ENCODE results near the gene COL4A6. TPM values are rescaled to one million over a fixed set of nuclear protein-coding genes. Genes with fewer than 3 reads are reported as not detected.

The COL4A6 gene
- total RNA-seq, 2 donors from 2014 or later, result not detected

- Mint-ChIP-seq H3K4me3 (no peak overlapping the region), H3K36me3 (ENCODE audit: low read depth) (no peaks in the 10 kb centered on the region), H3K4me1 (no peaks in the 10 kb centered on the region), H3K27me3 (no peaks in the 10 kb centered on the region), H3K27ac (no peak overlapping the region)
- no peaks in the 10 kb centered on the region for H3K9me3 ChIP-seq (ENCODE audit: control insufficient read depth, low read length, poor library complexity, severe bottlenecking)
- ATAC-seq (no peak), DNase-seq (no peak)
Observed at GRCh38 chrX:108160309-108160708, 277.9 kb downstream of the COL4A6 start.

DNA sequence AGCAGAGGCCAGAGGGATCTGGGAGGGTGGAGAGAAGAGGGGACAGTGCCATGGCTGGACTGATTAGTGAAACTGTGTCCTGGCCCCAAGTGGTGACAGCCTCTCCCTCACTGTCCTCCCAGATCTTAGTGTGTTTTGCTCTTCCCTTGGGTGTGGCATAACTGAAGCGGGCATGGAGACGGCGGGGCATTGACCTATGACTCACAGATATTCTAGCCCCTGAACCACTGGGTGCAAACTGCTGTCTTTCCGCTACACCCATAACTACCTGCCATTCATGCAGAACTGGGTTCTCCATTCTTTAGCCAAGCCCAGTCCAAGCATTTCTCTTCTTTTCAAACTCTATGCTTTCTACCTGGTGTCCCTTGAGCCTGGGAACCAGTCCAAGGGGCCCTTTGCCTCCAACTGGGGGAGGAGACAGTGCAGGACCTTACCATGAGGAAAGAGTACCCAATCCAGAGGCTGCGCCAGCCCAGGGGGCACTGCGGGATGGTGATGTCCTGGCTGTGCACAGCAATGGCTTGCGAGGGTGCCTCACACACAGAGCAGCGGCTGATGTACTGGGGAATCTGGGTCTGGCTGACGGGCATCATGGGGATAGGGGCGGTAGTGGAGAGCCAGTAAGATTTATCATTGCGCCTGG is 279.1 kb downstream of the COL4A6 start:
- DNase-seq, result no peak
- no peaks in the 10 kb centered on the region for H3K4me1 Mint-ChIP-seq
- H3K27me3 Mint-ChIP-seq, result no peaks in the 10 kb centered on the region
- no peaks in the 10 kb centered on the region for H3K36me3 Mint-ChIP-seq (ENCODE audit: low read depth)
- H3K9me3 ChIP-seq (ENCODE audit: control insufficient read depth, low read length, poor library complexity, severe bottlenecking), result no peaks in the 10 kb centered on the region
- ATAC-seq, result no peak
- H3K4me3 Mint-ChIP-seq, result no peak overlapping the region
- no peak overlapping the region for H3K27ac Mint-ChIP-seq

DNA sequence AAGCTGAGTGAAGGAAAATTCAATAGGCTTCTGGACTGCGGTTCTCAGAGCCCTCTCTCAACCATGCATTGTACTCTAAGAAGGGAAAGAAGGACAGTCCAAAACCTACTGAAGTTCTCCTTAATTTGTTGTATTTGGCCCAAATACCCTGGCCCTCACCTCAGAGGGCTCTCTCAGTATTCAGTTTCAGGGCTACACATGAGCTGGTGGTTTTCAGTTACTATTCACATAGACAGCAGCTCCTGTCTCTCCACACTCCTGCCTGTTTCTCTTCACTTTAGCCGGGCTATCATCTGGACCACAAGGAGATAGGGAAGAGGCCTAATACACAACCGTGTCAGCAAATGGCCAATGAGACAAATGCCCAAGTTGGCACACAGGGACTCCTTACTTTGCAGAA is 280.6 kb downstream of the COL4A6 start:
- DNase-seq, result no peak
- H3K4me3 Mint-ChIP-seq, result no peak overlapping the region
- H3K9me3 ChIP-seq (ENCODE audit: control insufficient read depth, low read length, poor library complexity, severe bottlenecking), result no peaks in the 10 kb centered on the region
- H3K27ac Mint-ChIP-seq, result no peak overlapping the region
- peaks cover 3% of the 10 kb centered on the region for H3K36me3 Mint-ChIP-seq (ENCODE audit: low read depth)
- H3K4me1 Mint-ChIP-seq, result no peaks in the 10 kb centered on the region
- ATAC-seq, result no peak
- H3K27me3 Mint-ChIP-seq, result no peaks in the 10 kb centered on the region

GRCh38 chrX:108156934-108157466 is 281.2 kb downstream of the COL4A6 start:
- ATAC-seq (no peak), DNase-seq (no peak)
- no peaks in the 10 kb centered on the region for H3K27me3 Mint-ChIP-seq
- H3K4me3 Mint-ChIP-seq, result no peak overlapping the region
- H3K36me3 Mint-ChIP-seq (ENCODE audit: low read depth), result peaks cover 3% of the 10 kb centered on the region
- H3K27ac Mint-ChIP-seq, result no peak overlapping the region
- no peaks in the 10 kb centered on the region for H3K9me3 ChIP-seq (ENCODE audit: control insufficient read depth, low read length, poor library complexity, severe bottlenecking)
- H3K4me1 Mint-ChIP-seq, result no peaks in the 10 kb centered on the region

GRCh38 chrX:108156082-108156481 is 282.1 kb downstream of the COL4A6 start:
- DNase-seq, result no peak
- Mint-ChIP-seq H3K27me3 (no peaks in the 10 kb centered on the region), H3K27ac (no peak overlapping the region), H3K36me3 (ENCODE audit: low read depth) (peaks cover 5% of the 10 kb centered on the region), H3K4me1 (no peaks in the 10 kb centered on the region), H3K4me3 (no peak overlapping the region)
- H3K9me3 ChIP-seq (ENCODE audit: control insufficient read depth, low read length, poor library complexity, severe bottlenecking), result no peaks in the 10 kb centered on the region
- no peak for ATAC-seq

DNA sequence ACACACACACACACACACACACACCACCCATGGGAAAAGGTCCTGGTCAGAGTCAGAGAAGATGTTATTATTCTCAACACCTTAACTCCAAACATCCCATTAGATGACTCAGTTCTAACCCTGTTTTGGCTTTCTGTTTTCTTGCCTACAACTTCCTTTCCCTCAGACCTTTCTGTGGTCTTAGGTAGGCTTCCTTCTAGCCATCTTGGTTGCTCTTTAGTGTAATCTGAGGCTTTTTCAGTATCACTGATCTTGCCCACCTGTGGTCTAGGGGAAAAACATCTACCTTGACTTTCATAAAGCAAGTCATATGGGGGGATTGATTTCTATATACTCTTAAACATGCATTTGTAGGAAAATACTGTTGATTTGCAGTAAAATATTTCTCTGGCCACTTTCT is 289.7 kb downstream of the COL4A6 start:
- H3K27me3 Mint-ChIP-seq, result no peaks in the 10 kb centered on the region
- no peaks in the 10 kb centered on the region for H3K4me1 Mint-ChIP-seq
- no peak overlapping the region for H3K4me3 Mint-ChIP-seq
- no peaks in the 10 kb centered on the region for H3K9me3 ChIP-seq (ENCODE audit: control insufficient read depth, low read length, poor library complexity, severe bottlenecking)
- DNase-seq (no peak), ATAC-seq (no peak)
- no peak overlapping the region for H3K27ac Mint-ChIP-seq
- H3K36me3 Mint-ChIP-seq (ENCODE audit: low read depth), result peaks cover 5% of the 10 kb centered on the region

- H3K9me3 ChIP-seq (ENCODE audit: control insufficient read depth, low read length, poor library complexity, severe bottlenecking), result no peaks in the 10 kb centered on the region
- H3K27me3 Mint-ChIP-seq, result no peaks in the 10 kb centered on the region
- no peaks in the 10 kb centered on the region for H3K4me1 Mint-ChIP-seq
- no peak overlapping the region for H3K27ac Mint-ChIP-seq
- ATAC-seq (no peak), DNase-seq (no peak)
- H3K4me3 Mint-ChIP-seq, result no peak overlapping the region
- peaks cover 9% of the 10 kb centered on the region for H3K36me3 Mint-ChIP-seq (ENCODE audit: low read depth)
Observed at GRCh38 chrX:108138814-108139702, 299.2 kb downstream of the COL4A6 start.

DNA sequence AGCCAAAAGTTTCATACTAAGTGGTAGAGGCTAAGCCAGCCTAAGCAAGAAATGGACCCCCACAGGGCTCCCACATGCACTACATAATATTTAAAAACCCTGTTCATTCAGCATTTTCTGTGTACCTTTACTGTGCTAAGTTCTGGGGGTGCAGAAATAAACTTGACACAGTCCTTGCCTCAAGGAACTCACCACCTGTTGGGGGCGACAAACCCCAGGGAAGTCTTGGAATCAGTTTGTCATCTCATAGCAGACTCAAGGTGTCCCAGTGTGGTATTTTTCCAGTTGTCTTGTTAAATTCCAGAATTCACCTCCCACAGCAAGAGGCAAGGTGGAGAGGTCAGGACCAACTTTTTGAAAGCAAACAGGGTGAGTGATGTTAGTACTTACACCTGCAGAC is 303.5 kb downstream of the COL4A6 start:
- DNase-seq (no peak), ATAC-seq (no peak)
- Mint-ChIP-seq H3K27ac (no peak overlapping the region), H3K36me3 (ENCODE audit: low read depth) (peaks cover 12% of the 10 kb centered on the region), H3K27me3 (no peaks in the 10 kb centered on the region), H3K4me1 (no peaks in the 10 kb centered on the region), H3K4me3 (no peak overlapping the region)
- no peaks in the 10 kb centered on the region for H3K9me3 ChIP-seq (ENCODE audit: control insufficient read depth, low read length, poor library complexity, severe bottlenecking)

DNA sequence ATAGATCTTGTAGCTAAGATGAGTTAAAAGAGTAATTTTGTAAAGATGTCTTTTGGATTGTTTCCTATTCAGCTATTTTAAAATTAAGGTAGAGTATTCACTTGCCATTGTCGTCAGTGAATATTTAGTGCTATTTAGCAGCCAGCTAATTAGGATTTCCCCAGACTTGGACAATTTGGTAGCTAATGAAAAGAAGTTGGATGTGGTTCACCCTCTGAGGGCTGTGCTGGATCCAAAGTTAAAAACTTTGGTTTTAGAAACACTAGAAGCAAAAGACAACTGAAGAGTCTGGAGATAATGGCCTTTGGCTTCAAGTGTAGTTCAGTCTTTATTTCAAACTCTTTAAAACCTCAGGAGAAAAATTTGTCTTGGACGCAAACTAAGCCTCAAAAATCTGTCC is 305.3 kb downstream of the COL4A6 start:
- ATAC-seq (no peak), DNase-seq (no peak)
- H3K4me1 Mint-ChIP-seq, result no peaks in the 10 kb centered on the region
- H3K4me3 Mint-ChIP-seq, result no peak overlapping the region
- H3K27me3 Mint-ChIP-seq, result no peaks in the 10 kb centered on the region
- peaks cover 7% of the 10 kb centered on the region for H3K36me3 Mint-ChIP-seq (ENCODE audit: low read depth)
- H3K27ac Mint-ChIP-seq, result no peak overlapping the region
- H3K9me3 ChIP-seq (ENCODE audit: control insufficient read depth, low read length, poor library complexity, severe bottlenecking), result no peaks in the 10 kb centered on the region

DNA sequence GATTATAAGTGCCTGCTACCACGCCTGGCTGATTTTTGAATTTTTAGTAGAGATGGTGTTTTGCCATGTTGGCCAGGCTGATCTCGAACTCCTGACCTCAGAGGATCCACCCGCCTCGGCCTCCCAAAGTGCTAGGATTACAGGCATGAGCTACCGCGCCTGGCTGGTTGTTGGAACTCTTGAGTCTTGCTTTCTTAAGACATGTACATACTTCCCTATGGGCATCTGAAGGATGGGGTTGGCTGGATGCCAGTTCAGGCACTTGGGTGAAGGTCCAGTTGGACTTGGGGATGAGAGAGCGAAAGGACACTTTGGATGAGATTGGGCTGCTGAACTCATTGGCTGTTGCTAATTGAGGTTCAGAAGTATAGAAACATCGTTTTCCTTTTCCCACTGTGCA is 306.2 kb downstream of the COL4A6 start:
- H3K9me3 ChIP-seq (ENCODE audit: control insufficient read depth, low read length, poor library complexity, severe bottlenecking), result no peaks in the 10 kb centered on the region
- Mint-ChIP-seq H3K36me3 (ENCODE audit: low read depth) (peaks cover 6% of the 10 kb centered on the region), H3K27ac (no peak overlapping the region), H3K4me3 (no peak overlapping the region), H3K27me3 (no peaks in the 10 kb centered on the region), H3K4me1 (no peaks in the 10 kb centered on the region)
- DNase-seq (no peak), ATAC-seq (no peak)

DNA sequence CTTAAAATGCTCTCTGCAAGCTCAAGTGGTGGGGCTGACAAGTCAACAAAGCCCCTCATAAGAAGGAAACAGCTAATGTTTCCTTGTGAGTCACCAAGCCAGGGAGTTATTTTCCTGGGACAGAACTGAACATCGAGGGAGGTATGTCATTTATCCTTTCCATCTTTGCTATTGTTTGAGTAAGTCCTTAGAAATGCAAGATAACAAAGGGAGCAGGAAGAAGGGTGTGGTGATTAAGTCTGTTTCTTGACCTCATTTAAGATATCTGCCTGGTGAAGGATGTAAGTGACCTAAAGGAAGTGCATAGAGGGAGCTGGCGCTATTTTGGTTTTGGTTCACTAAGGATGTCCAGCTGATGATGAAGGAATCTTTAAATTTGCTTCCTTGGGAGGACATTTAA is 306.8 kb downstream of the COL4A6 start:
- Mint-ChIP-seq H3K4me3 (no peak overlapping the region), H3K27me3 (no peaks in the 10 kb centered on the region), H3K27ac (no peak overlapping the region), H3K36me3 (ENCODE audit: low read depth) (peaks cover 6% of the 10 kb centered on the region), H3K4me1 (no peaks in the 10 kb centered on the region)
- no peak for ATAC-seq
- H3K9me3 ChIP-seq (ENCODE audit: control insufficient read depth, low read length, poor library complexity, severe bottlenecking), result no peaks in the 10 kb centered on the region
- no peak for DNase-seq

DNA sequence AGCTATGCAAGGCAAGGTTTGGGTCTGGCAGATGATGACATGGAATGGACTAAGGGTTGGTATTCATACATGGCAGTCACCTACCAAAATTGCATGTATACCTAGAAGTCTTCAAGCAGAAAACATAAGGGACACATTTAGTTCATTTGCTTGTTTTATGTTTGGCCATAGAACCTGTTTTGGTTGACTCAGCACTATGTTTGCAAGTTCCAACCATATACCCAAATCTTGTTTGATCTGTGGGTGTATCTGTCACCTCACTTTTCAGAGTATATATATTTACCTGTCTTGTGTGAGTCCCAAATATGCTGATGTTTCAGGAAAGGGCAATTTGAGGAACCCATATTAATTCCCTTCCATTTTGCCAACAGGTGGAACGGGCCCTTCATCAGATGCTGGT is 307.3 kb downstream of the COL4A6 start:
- peaks cover 6% of the 10 kb centered on the region for H3K36me3 Mint-ChIP-seq (ENCODE audit: low read depth)
- no peak for ATAC-seq
- H3K4me3 Mint-ChIP-seq, result no peak overlapping the region

DNA sequence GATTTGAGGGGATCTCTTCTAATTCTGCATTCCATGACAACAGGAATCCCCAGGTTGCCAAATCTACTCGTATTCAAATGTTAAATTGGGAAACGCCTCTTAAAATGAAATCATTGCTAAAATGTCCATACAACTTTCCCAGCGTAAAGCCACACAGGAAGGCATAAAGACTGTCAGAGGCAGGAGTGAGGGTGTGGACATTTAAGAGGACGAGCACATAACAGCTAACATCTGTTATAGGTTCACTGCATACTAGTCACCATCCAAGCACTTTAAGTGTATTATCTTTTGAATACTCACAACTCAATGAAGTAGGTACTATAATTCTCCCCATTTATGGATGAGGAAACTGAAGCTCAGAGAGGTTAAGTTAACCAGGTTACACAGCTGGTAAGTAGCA is 311.1 kb downstream of the COL4A6 start:
- Mint-ChIP-seq H3K4me3 (no peak overlapping the region), H3K27me3 (no peaks in the 10 kb centered on the region), H3K36me3 (ENCODE audit: low read depth) (peaks cover 3% of the 10 kb centered on the region), H3K27ac (no peak overlapping the region), H3K4me1 (peaks cover 2% of the 10 kb centered on the region)
- DNase-seq, result no peak
- no peaks in the 10 kb centered on the region for H3K9me3 ChIP-seq (ENCODE audit: control insufficient read depth, low read length, poor library complexity, severe bottlenecking)
- ATAC-seq, result no peak

More for the DNA sequence above, 307.3 kb downstream of the COL4A6 start:
- Mint-ChIP-seq H3K27me3 (no peaks in the 10 kb centered on the region), H3K27ac (no peak overlapping the region), H3K4me1 (no peaks in the 10 kb centered on the region)
- H3K9me3 ChIP-seq (ENCODE audit: control insufficient read depth, low read length, poor library complexity, severe bottlenecking), result no peaks in the 10 kb centered on the region
- DNase-seq, result no peak
